Right ventricle myocardium superior (tissue), 1 donor: ENCODE results near the gene CCDC110. TPM values are rescaled to one million over a fixed set of nuclear protein-coding genes. Genes with fewer than 3 reads are reported as not detected.

Experiments used
- ATAC-seq: fragments of 200-7000 bp; cut with Tn5 transposase; one replicate; pipeline ENCODE4 v1.9.1; 2020; ENCODE audit warnings: mild to moderate bottlenecking; ENCODE audit not compliant: poor library complexity
- DNase-seq: peaks from one replicate; pipeline ENCODE4 v3.0.0-alpha.2; 2020
- intact Hi-C: fragments of 100-400 bp; cut with DNase I; formaldehyde crosslinking; loops from one replicate; pipeline ENCODE4 v1.11.2; 2022
- total RNA-seq: library from RNA; stranded (reverse); fragmentation: NEBNext Ultra II Directional; extraction: Animal tissue kit (Norgen Biotek cat#: 25700); gene quantifications from one replicate; pipeline ENCODE4 v1.2.1, GENCODE V29; 2021
- donor health status: DM: no; HTN: yes; CAD: no; lungs with severe emphysema.

Gene CCDC110
- total RNA-seq, 1 donor from 2014 or later, result 1.6 TPM

- ATAC-seq (peak; percentile 8), DNase-seq (no peak)
- intact Hi-C loops, result no loop called here
Measured at GRCh38 chr4:185480016-185480732, 8.6 kb upstream of the CCDC110 start.

- intact Hi-C loops, result no loop called here
- ATAC-seq (peak; percentile 55), DNase-seq (no peak)
Measured at GRCh38 chr4:185479507-185479971, 8.0 kb upstream of the CCDC110 start.

GRCh38 chr4:185473247-185473646 lies 1.7 kb upstream of the CCDC110 start:
- ATAC-seq, result no peak
- intact Hi-C loops, result loop anchor here (5.0 kb wide), 1 partner anchor 124 kb away; no protein-coding TSS in a partner anchor
- DNase-seq, result no peak

DNA sequence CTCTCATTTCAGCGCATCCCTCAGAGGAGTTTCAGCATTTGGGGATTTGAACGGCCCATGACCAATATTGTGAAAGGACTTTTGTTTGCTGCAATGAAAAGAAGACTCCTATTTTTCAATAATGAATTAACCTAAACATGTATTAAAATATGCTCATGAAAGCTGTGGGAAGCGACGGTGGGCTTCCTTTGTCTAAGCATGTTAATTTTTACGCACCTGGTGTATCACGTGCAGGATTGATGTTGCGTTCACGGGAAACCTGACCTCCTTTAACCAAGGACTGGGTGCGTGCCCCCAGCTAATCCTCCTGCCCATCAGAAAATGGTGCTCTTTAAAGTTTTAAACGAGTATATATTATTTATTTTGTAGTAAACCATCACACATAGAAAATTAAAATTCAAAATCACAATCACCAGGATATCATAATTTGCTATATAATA lies 590 bp upstream of the CCDC110 start:
- ATAC-seq, result no peak
- DNase-seq, result no peak
- intact Hi-C loops, result loop anchor here (5.0 kb wide), 1 partner anchor 125 kb away; no protein-coding TSS in a partner anchor

- intact Hi-C loops, result loop anchor here (2.0 to 5.0 kb wide), 2 partner anchors 46 to 127 kb away; partner anchors contain the start of gene UFSP2
- peak; percentile 82 for DNase-seq
- ATAC-seq, result peak; percentile 68
Measured at GRCh38 chr4:185470501-185471195, 885 bp downstream of the CCDC110 start.

- ATAC-seq (no peak), DNase-seq (no peak)
- intact Hi-C loops, result loop anchor here (2.0 to 10.0 kb wide), 3 partner anchors 45 to 565 kb away; partner anchors contain the start of gene UFSP2
Measured at GRCh38 chr4:185469580-185470154, 1.9 kb downstream of the CCDC110 start.

GRCh38 chr4:185468999-185469398 lies 2.5 kb downstream of the CCDC110 start:
- ATAC-seq (no peak), DNase-seq (no peak)
- intact Hi-C loops, result loop anchor here (10.0 kb wide), 1 partner anchor 566 kb away; no protein-coding TSS in a partner anchor

GRCh38 chr4:185467991-185468390 lies 3.5 kb downstream of the CCDC110 start:
- intact Hi-C loops, result loop anchor here (10.0 kb wide), 1 partner anchor 567 kb away; no protein-coding TSS in a partner anchor
- no peak for DNase-seq
- no peak for ATAC-seq

DNA sequence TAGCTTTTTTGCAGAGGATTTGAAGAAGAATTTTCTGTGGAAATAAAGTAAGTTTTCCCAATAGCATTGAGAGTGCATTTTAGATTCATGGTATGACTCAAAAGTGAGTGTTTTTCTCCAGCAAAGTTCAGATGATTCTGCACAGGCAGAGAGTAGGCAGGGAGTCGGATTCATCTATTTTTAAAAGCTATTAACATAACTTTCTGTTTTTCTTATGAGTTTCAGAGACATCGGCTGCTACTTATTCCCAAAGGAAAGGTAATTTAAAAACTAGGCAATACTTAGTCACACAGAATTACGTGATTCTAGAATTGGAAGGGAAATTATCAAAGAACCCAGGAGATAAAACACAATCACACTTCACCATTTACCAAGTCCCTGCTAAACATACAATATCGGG lies 4.4 kb downstream of the CCDC110 start:
- ATAC-seq (no peak), DNase-seq (no peak)
- intact Hi-C loops, result loop anchor here (10.0 kb wide), 1 partner anchor 568 kb away; no protein-coding TSS in a partner anchor

DNA sequence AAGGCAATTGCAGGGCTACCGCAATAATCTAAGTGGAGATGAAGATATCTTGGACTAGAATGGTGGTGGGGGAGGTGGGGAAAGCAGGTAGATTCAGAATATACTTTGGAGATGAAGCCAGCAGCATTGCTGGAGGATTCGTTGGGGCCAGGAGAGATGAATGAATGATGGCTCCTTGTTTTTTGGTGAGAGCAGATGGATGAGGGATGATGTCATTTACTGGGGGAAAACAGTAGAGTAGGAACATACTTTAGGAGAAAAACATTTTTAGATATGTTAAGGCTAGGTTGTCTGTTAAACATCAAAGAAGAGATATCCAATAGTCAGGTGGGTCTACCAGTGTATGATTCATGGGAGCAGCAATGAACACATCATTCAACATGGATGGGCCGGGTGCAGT lies 5.8 kb downstream of the CCDC110 start:
- DNase-seq (no peak), ATAC-seq (no peak)
- intact Hi-C loops, result loop anchor here (10.0 kb wide), 1 partner anchor 569 kb away; no protein-coding TSS in a partner anchor

GRCh38 chr4:185464887-185465286 lies 6.6 kb downstream of the CCDC110 start:
- DNase-seq (no peak), ATAC-seq (no peak)
- intact Hi-C loops, result loop anchor here (10.0 kb wide), 1 partner anchor 570 kb away; no protein-coding TSS in a partner anchor

- intact Hi-C loops, result loop anchor here (10.0 kb wide), 1 partner anchor 571 kb away; no protein-coding TSS in a partner anchor
- no peak for ATAC-seq
- no peak for DNase-seq
Measured at GRCh38 chr4:185464183-185464582, 7.3 kb downstream of the CCDC110 start.

DNA sequence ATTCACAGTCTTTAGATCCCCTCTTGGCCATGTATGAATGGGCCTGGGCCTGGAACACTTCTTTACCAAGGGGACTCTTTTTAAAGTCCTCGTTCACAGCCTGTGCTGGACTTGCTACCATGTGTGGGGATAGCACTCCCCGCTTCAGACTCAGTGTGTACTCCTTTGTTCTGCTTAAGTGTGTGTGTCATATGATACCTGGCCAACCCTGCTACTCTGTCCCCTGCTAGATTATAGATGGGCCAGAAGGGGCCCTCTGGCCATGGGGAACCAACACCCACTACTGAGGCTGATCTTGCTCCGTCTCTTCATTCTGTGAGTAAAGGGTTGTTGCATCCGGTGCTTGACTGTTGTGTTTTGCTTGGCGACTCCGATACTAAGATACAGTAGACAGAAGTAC lies 8.0 kb downstream of the CCDC110 start:
- ATAC-seq, result no peak
- intact Hi-C loops, result loop anchor here (10.0 kb wide), 1 partner anchor 571 kb away; no protein-coding TSS in a partner anchor
- DNase-seq, result no peak

- no peak for ATAC-seq
- intact Hi-C loops, result loop anchor here (10.0 kb wide), 1 partner anchor 573 kb away; no protein-coding TSS in a partner anchor
Measured at GRCh38 chr4:185461565-185461964, 10.0 kb downstream of the CCDC110 start.

GRCh38 chr4:185457136-185457535 lies 14.4 kb downstream of the CCDC110 start:
- intact Hi-C loops, result no loop called here
- DNase-seq (no peak), ATAC-seq (no peak)

More at GRCh38 chr4:185461565-185461964, 10.0 kb downstream of the CCDC110 start:
- no peak for DNase-seq

DNA sequence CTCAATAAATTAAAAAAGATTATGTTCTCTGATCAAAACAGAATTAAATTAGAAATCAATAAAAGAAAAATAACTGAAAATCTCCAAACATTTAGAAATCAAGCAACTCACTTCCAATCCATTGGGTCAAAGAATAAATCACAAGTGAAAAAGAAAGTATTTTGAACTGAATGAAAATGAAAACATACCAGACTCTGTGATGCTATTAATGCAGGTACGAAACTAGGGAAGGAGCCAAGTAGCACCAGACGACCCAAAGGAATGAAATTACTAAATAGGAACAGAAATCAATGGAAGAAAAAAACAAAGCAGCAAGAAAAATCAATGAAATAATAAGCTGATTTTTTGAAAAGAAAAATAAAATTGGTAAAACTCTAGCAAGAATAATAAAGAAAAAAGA lies 15.4 kb downstream of the CCDC110 start:
- intact Hi-C loops, result no loop called here
- no peak for ATAC-seq

GRCh38 chr4:185445209-185445608 lies 26.3 kb downstream of the CCDC110 start:
- DNase-seq, result no peak
- no peak for ATAC-seq
- intact Hi-C loops, result no loop called here

More for the DNA sequence above, 15.4 kb downstream of the CCDC110 start:
- no peak for DNase-seq

DNA sequence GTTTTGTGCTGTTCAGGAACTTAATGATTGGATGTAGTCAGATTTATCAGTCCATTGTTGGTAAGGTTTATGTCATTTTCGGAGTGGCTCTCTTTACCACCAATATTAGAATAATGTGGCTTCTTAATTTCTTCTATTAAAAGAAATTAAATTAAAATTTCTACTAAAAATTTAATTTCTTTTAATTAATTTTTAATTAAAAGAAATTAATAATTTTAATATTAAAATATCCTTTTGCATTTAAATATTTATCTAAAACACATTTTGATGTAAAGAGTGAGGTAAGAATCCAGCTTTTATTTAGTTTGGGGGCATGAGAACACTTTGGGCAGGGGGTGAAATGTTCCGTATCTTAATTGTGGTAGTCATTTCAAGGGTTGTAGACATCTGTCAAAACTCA lies 30.1 kb downstream of the CCDC110 start:
- ATAC-seq (no peak), DNase-seq (no peak)
- intact Hi-C loops, result no loop called here

DNA sequence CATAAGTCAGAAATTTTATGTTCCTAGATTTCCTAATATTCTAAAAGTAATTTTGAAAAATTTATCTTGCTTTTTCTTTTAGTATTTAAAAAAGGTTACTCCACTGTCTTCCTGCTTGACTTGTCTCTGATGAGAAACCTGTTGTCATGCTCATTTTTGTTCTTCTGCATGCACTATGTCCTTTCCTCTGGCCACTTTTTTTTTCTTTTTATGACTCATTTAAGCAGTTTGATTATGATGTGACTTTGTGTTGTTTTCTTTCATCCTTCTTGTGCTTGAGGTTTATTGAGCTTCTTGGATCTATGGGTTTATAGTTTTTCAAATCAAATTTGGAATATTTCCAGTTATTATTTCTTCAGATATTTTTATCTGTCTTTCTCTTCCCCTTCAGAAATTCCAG lies 33.7 kb downstream of the CCDC110 start:
- no peak for DNase-seq
- intact Hi-C loops, result no loop called here
- ATAC-seq, result no peak
